H7 (cell line): Measurements from ENCODE around the gene KANSL3. TPM values are rescaled to one million over a fixed set of nuclear protein-coding genes. Genes with fewer than 3 reads are reported as not detected.

Source experiments
- DNase-seq: peaks from one replicate; pipeline ENCODE4 v3.0.0; 2012
- H3K27me3 ChIP-seq: 2 replicates; pipeline ENCODE4 v1.6.0; 2011; ENCODE audit warnings: mild to moderate bottlenecking, low read length; ENCODE audit not compliant: control insufficient read depth, insufficient read depth
- H3K36me3 ChIP-seq: replicated peaks from 2 replicates; pipeline ENCODE4 v1.5.1; 2011; ENCODE audit warnings: low read length; ENCODE audit not compliant: control insufficient read depth, insufficient read depth
- H3K4me3 ChIP-seq: 2 replicates; pipeline ENCODE4 v1.5.1; 2011; ENCODE audit warnings: low read depth, mild to moderate bottlenecking, control low read depth, low read length, moderate library complexity; ENCODE audit not compliant: insufficient read depth
- total RNA-seq: library from RNA; depleted of rRNA; stranded (reverse); fragments of >200 nt; shearing (Covaris generic); gene quantifications from 2 replicates; pipeline ENCODE4 v1.2.3, GENCODE V29; 2014

Gene KANSL3
- total RNA-seq, 1 experiment from 2014 or later = 32.3 TPM

GRCh38 chr2:96602330-96602823 lies 35.7 kb downstream of the KANSL3 start:
- Histone ChIP-seq H3K4me3 (no peak overlapping the region), H3K27me3 (no peaks in the 10 kb centered on the region), H3K36me3 (peaks cover 44% of the 10 kb centered on the region)
- DNase-seq = no peak

GRCh38 chr2:96601382-96602292 lies 36.5 kb downstream of the KANSL3 start:
- Histone ChIP-seq H3K36me3 (peaks cover 38% of the 10 kb centered on the region), H3K4me3 (no peak overlapping the region), H3K27me3 (no peaks in the 10 kb centered on the region)
- DNase-seq = no peak

GRCh38 chr2:96599941-96600340 lies 38.2 kb downstream of the KANSL3 start:
- H3K36me3 ChIP-seq = peaks cover 32% of the 10 kb centered on the region
- H3K27me3 ChIP-seq = no peaks in the 10 kb centered on the region
- DNase-seq = no peak
- no peak overlapping the region for H3K4me3 ChIP-seq

- no peak for DNase-seq
- Histone ChIP-seq H3K36me3 (peaks cover 21% of the 10 kb centered on the region), H3K27me3 (no peaks in the 10 kb centered on the region), H3K4me3 (no peak overlapping the region)
These were observed 41.5 kb downstream of the KANSL3 start for GRCh38 chr2:96596596-96596995.

- no peaks in the 10 kb centered on the region for H3K27me3 ChIP-seq
- H3K4me3 ChIP-seq = no peak overlapping the region
- peaks cover 16% of the 10 kb centered on the region for H3K36me3 ChIP-seq
- DNase-seq = no peak
These were observed 43.4 kb downstream of the KANSL3 start for GRCh38 chr2:96594691-96595152.

- DNase-seq = no peak
- H3K36me3 ChIP-seq = peaks cover 16% of the 10 kb centered on the region
- H3K27me3 ChIP-seq = no peaks in the 10 kb centered on the region
- H3K4me3 ChIP-seq = no peak overlapping the region
These were observed 43.8 kb downstream of the KANSL3 start for GRCh38 chr2:96594282-96594681.

GRCh38 chr2:96591494-96591893 lies 46.6 kb downstream of the KANSL3 start:
- no peak for DNase-seq
- Histone ChIP-seq H3K36me3 (peaks cover 16% of the 10 kb centered on the region), H3K4me3 (no peak overlapping the region), H3K27me3 (no peaks in the 10 kb centered on the region)

GRCh38 chr2:96591054-96591453 lies 47.1 kb downstream of the KANSL3 start:
- Histone ChIP-seq H3K4me3 (no peak overlapping the region), H3K36me3 (peaks cover 15% of the 10 kb centered on the region), H3K27me3 (no peaks in the 10 kb centered on the region)
- DNase-seq = no peak

- Histone ChIP-seq H3K4me3 (no peak overlapping the region), H3K36me3 (peaks cover under 1% of the 10 kb centered on the region), H3K27me3 (no peaks in the 10 kb centered on the region)
- DNase-seq = no peak
These were observed 50.3 kb downstream of the KANSL3 start for GRCh38 chr2:96587843-96588242.

GRCh38 chr2:96584017-96584416 lies 54.1 kb downstream of the KANSL3 start:
- DNase-seq = no peak
- H3K27me3 ChIP-seq = no peaks in the 10 kb centered on the region
- H3K36me3 ChIP-seq = no peaks in the 10 kb centered on the region
- no peak overlapping the region for H3K4me3 ChIP-seq

- peak; percentile 58 for DNase-seq
These were observed 57.3 kb downstream of the KANSL3 start for GRCh38 chr2:96580771-96581170.

GRCh38 chr2:96579422-96579821 lies 58.7 kb downstream of the KANSL3 start:
- Histone ChIP-seq H3K4me3 (no peak overlapping the region), H3K36me3 (no peaks in the 10 kb centered on the region), H3K27me3 (no peaks in the 10 kb centered on the region)
- DNase-seq = no peak

More at GRCh38 chr2:96580771-96581170, 57.3 kb downstream of the KANSL3 start:
- no peak overlapping the region for H3K4me3 ChIP-seq
- H3K36me3 ChIP-seq = no peaks in the 10 kb centered on the region
- H3K27me3 ChIP-seq = no peaks in the 10 kb centered on the region

- Histone ChIP-seq H3K27me3 (no peaks in the 10 kb centered on the region), H3K36me3 (no peaks in the 10 kb centered on the region), H3K4me3 (no peak overlapping the region)
- DNase-seq = no peak
These were observed 59.4 kb downstream of the KANSL3 start for GRCh38 chr2:96578731-96579130.

GRCh38 chr2:96577501-96577900 lies 60.6 kb downstream of the KANSL3 start:
- no peak for DNase-seq
- Histone ChIP-seq H3K4me3 (no peak overlapping the region), H3K36me3 (no peaks in the 10 kb centered on the region), H3K27me3 (no peaks in the 10 kb centered on the region)

- Histone ChIP-seq H3K27me3 (no peaks in the 10 kb centered on the region), H3K36me3 (no peaks in the 10 kb centered on the region), H3K4me3 (no peak overlapping the region)
- DNase-seq = no peak
These were observed 62.2 kb downstream of the KANSL3 start for GRCh38 chr2:96575785-96576456.
